IMR-90 (cell line): ENCODE results near the gene ARMC3. TPM values are rescaled to one million over a fixed set of nuclear protein-coding genes. Genes with fewer than 3 reads are reported as not detected.

ENCODE experiments used
- ATAC-seq: fragments of 200-7000 bp; cut with Tn5 transposase; 2 replicates; pipeline ENCODE4 v1.9.1; 2020; ENCODE audit warnings: low read depth, mild to moderate bottlenecking, moderate library complexity
- BruUV-seq: library from RNA; stranded (reverse); fragments of 400-500 nt; replicated peaks from 2 replicates; lab custom pipeline; 2021; lab: Mats Ljungman, UMichigan
- CTCF ChIA-PET: fragments of 300-600 bp; formaldehyde crosslinking; extraction: SDS; loops from one replicate; lab custom pipeline; 2021; ENCODE audit warnings: antibody characterized with exemption; lab: Yijun Ruan, JAX
- POLR2A ChIA-PET: fragments of 300-600 bp; sonication (Branson Sonifier 250); formaldehyde crosslinking; loops from one replicate; lab custom pipeline; 2022; ENCODE audit warnings: antibody characterized with exemption; ENCODE audit not compliant: unreplicated experiment; lab: Charles Lee
- DNase-seq: peaks from one replicate; pipeline ENCODE4 v3.0.0; 2013
- H2AFZ ChIP-seq: replicated peaks from 2 replicates; pipeline ENCODE3; 2013; ENCODE audit warnings: low read length, mild to moderate bottlenecking; ENCODE audit not compliant: poor library complexity
- H2AK5ac ChIP-seq: 2 replicates; pipeline ENCODE4 v1.6.1; 2013; ENCODE audit warnings: low read depth, low read length, inconsistent platforms
- H2AK9ac ChIP-seq: replicated peaks from 2 replicates; pipeline ENCODE3; 2013; ENCODE audit warnings: mild to moderate bottlenecking, low read depth, low read length, moderate library complexity; ENCODE audit not compliant: poor library complexity
- H2BK120ac ChIP-seq: 2 replicates; pipeline ENCODE4 v1.6.1; 2013; ENCODE audit warnings: low read depth, low read length, inconsistent platforms
- H2BK15ac ChIP-seq: 3 replicates; pipeline ENCODE4 v1.6.1; 2013; ENCODE audit warnings: low read depth, low read length, inconsistent platforms
- H2BK20ac ChIP-seq: 2 replicates; pipeline ENCODE4 v1.6.1; 2013; ENCODE audit warnings: low read depth, mild to moderate bottlenecking, inconsistent platforms, low read length, moderate library complexity
- H2BK5ac ChIP-seq: 2 replicates; pipeline ENCODE4 v1.6.1; 2013; ENCODE audit warnings: mild to moderate bottlenecking, low read depth, low read length, inconsistent platforms; ENCODE audit not compliant: poor library complexity, severe bottlenecking
- H3K14ac ChIP-seq: replicated peaks from 2 replicates; pipeline ENCODE4 v1.6.1; 2013; ENCODE audit warnings: low read depth, low read length, inconsistent platforms
- H3K18ac ChIP-seq: 2 replicates; pipeline ENCODE4 v1.6.1; 2013; ENCODE audit warnings: low read depth, low read length, control low read depth
- H3K23ac ChIP-seq: 2 replicates; pipeline ENCODE4 v1.6.1; 2013; ENCODE audit warnings: low read depth, low read length, inconsistent platforms
- H3K27ac ChIP-seq: 2 replicates; pipeline ENCODE4 v1.5.1; 2013; ENCODE audit warnings: mild to moderate bottlenecking, control low read depth, low read length; ENCODE audit not compliant: insufficient read depth
- H3K27me3 ChIP-seq: 2 replicates; pipeline ENCODE4 v1.6.1; 2013; ENCODE audit warnings: low read length; ENCODE audit not compliant: control insufficient read depth, insufficient read depth
- H3K36me3 ChIP-seq: 2 replicates; pipeline ENCODE4 v1.6.1; 2013; ENCODE audit warnings: low read length, mixed read lengths; ENCODE audit not compliant: control insufficient read depth, insufficient read depth
- H3K4ac ChIP-seq: 2 replicates; pipeline ENCODE4 v1.6.1; 2013; ENCODE audit warnings: low read depth, low read length, inconsistent platforms
- H3K4me1 ChIP-seq: 2 replicates; pipeline ENCODE4 v1.6.1; 2013; ENCODE audit warnings: low read length, mixed read lengths; ENCODE audit not compliant: control insufficient read depth, insufficient read depth
- H3K4me2 ChIP-seq: 2 replicates; pipeline ENCODE4 v1.6.1; 2013; ENCODE audit warnings: low read depth, mild to moderate bottlenecking, control low read depth, low read length, moderate library complexity
- H3K4me3 ChIP-seq: 2 replicates; pipeline ENCODE4 v1.5.1; 2013; ENCODE audit warnings: low read depth, mild to moderate bottlenecking, control low read depth, low read length, moderate library complexity; ENCODE audit not compliant: insufficient read depth
- H3K56ac ChIP-seq: 2 replicates; pipeline ENCODE4 v1.6.1; 2013; ENCODE audit warnings: low read length, inconsistent platforms; ENCODE audit not compliant: insufficient read depth; ENCODE audit errors: extremely low read depth
- H3K79me1 ChIP-seq, 2 experiments: 2 replicates each; pipeline ENCODE4 v1.6.1; 2013; ENCODE audit warnings: low read length in 2 of 2, inconsistent platforms in 1 of 2, low read depth in 1 of 2
- H3K9ac ChIP-seq: 2 replicates; pipeline ENCODE4 v1.6.1; 2013; ENCODE audit warnings: low read depth, low read length, control low read depth
- H3K9me1 ChIP-seq: 2 replicates; pipeline ENCODE4 v1.6.1; 2013; ENCODE audit warnings: low read length, inconsistent platforms; ENCODE audit not compliant: insufficient read depth
- H3K9me3 ChIP-seq: 2 replicates; pipeline ENCODE4 v1.6.1; 2013; ENCODE audit warnings: low read length; ENCODE audit not compliant: control insufficient read depth, insufficient read depth
- H4K20me1 ChIP-seq: 2 replicates; pipeline ENCODE4 v1.6.1; 2013; ENCODE audit warnings: low read length, inconsistent platforms; ENCODE audit not compliant: insufficient read depth
- H4K5ac ChIP-seq: 2 replicates; pipeline ENCODE4 v1.6.1; 2013; ENCODE audit warnings: mild to moderate bottlenecking, low read depth, low read length, control low read depth
- H4K8ac ChIP-seq, 2 experiments: 2 replicates each; pipeline ENCODE4 v1.6.1; 2013; ENCODE audit warnings: low read depth in 2 of 2, low read length in 2 of 2, control low read depth in 1 of 2, inconsistent platforms in 1 of 2
- H4K91ac ChIP-seq: 2 replicates; pipeline ENCODE4 v1.6.1; 2013; ENCODE audit warnings: low read depth, low read length, inconsistent platforms; ENCODE audit not compliant: insufficient read depth
- CTCF ChIP-seq: conservative IDR thresholded peaks from 2 replicates; pipeline ENCODE4 v1.5.1; 2012; ENCODE audit warnings: mild to moderate bottlenecking, low read depth, low read length, improper control_type of control experiment
- ELK1 ChIP-seq: fragments of 150-350 bp; IDR thresholded peaks from 2 replicates; pipeline ENCODE4 v1.6.1; 2016; ENCODE audit warnings: low read depth, mild to moderate bottlenecking, low read length, moderate library complexity, borderline replicate concordance
- MAZ ChIP-seq: IDR thresholded peaks from 2 replicates; pipeline ENCODE4 v1.6.1; 2012; ENCODE audit warnings: low read depth, mild to moderate bottlenecking, low read length, improper control_type of control experiment, moderate library complexity, borderline replicate concordance
- NFE2L2 ChIP-seq: fragments of 150-350 bp; IDR thresholded peaks from 2 replicates; pipeline ENCODE4 v1.6.1; 2016; ENCODE audit warnings: low read depth, mild to moderate bottlenecking, low read length
- RAD21 ChIP-seq: IDR thresholded peaks from 2 replicates; pipeline ENCODE4 v1.6.1; 2012; ENCODE audit warnings: low read length, improper control_type of control experiment
- RCOR1 ChIP-seq: IDR thresholded peaks from 2 replicates; pipeline ENCODE4 v1.6.1; 2012; ENCODE audit warnings: mild to moderate bottlenecking, low read length, improper control_type of control experiment; ENCODE audit not compliant: insufficient replicate concordance
- WGBS, 2 experiments: methylation state at CpG; one replicate each; pipeline versions ENCODE4 v1.1.5 to v1.1.7; 2013; ENCODE audit warnings: missing lambda C conversion rate in 2 of 2; ENCODE audit not compliant: insufficient read length in 1 of 2; ENCODE audit errors: extremely low coverage in 2 of 2; 5-methylcytosine and 5-hydroxymethylcytosine counted together
- dilution Hi-C: fragments of 300-500 bp; cut with HindIII; formaldehyde crosslinking; loops from one replicate; pipeline ENCODE4 v1.14.3; 2018; ENCODE audit warnings: low sequenced_read_pairs; ENCODE audit not compliant: unreplicated experiment
- in situ Hi-C: fragments of 300-500 bp; cut with MboI; formaldehyde crosslinking; loops from 3 replicates; pipeline ENCODE4 v1.14.3; 2019; ENCODE audit warnings: low sequenced_read_pairs, inconsistent platforms, mixed read lengths
- intact Hi-C: fragments of 100-400 bp; cut with micrococcal nuclease; formaldehyde crosslinking; loops from 2 replicates; pipeline ENCODE4 v1.10.0; 2022
- polyA plus RNA-seq, 3 experiments: library from polyadenylated mRNA; depleted of rRNA; stranded (reverse); fragments of >200 nt; gene quantifications; 2 replicates each; pipeline ENCODE4 v1.2.3, GENCODE V29; 2012; ENCODE audit warnings: low replicate concordance in 1 of 3
- total RNA-seq: library from RNA; depleted of rRNA; stranded (reverse); fragments of >200 nt; gene quantifications from 2 replicates; pipeline ENCODE4 v1.2.3, GENCODE V29; 2012

ARMC3 gene
- total and polyA plus RNA-seq, 2 of the 4 experiments (the other 2 are of a cell fraction) = not detected

- Histone ChIP-seq H3K14ac (no peak overlapping the region), H3K4ac (no peak overlapping the region), H3K9ac (no peak overlapping the region), H2BK15ac (no peak overlapping the region), H3K4me3 (no peak overlapping the region), H3K36me3 (no peaks in the 10 kb centered on the region), H4K8ac (no peak overlapping the region), H2AFZ (no peak overlapping the region), H2BK120ac (no peak overlapping the region), H3K4me2 (no peak overlapping the region), H4K91ac (no peak overlapping the region), H4K20me1 (no peaks in the 10 kb centered on the region), H3K9me1 (no peaks in the 10 kb centered on the region), H3K27me3 (peaks cover 8% of the 10 kb centered on the region), H2BK20ac (no peak overlapping the region), H3K4me1 (no peaks in the 10 kb centered on the region), H3K9me3 (no peaks in the 10 kb centered on the region), H2AK9ac (no peak overlapping the region), H3K56ac (0 out of 2 replicates have a peak overlapping the region, but pooled peaks have one; percentile 15), H4K5ac (no peak overlapping the region), H2AK5ac (no peak overlapping the region), H3K18ac (no peak overlapping the region), H3K23ac (no peak overlapping the region), H3K79me1 (no peaks in the 10 kb centered on the region), H2BK5ac (no peak overlapping the region), H3K27ac (no peak overlapping the region)
- in situ Hi-C loops = no loop called here
- ChIA-PET CTCF (interaction anchor here (0.8 kb wide), 1 partner anchor 17 kb away, joined by 3 read pairs; no protein-coding TSS in a partner anchor), POLR2A (no interaction called here)
- TF ChIP-seq MAZ = no peak
- no peak for TF ChIP-seq RCOR1
- no peak for TF ChIP-seq ELK1
- TF ChIP-seq CTCF = no peak
- no peak for TF ChIP-seq RAD21
- TF ChIP-seq NFE2L2 = no peak
- 34% methylated on average over 3 of the region's 4 CpGs; no CpG with 5 or more reads in 1 of the 2 experiments for WGBS, 2 experiments
- dilution Hi-C loops = no loop called here
- intact Hi-C loops = no loop called here
- ATAC-seq (no peak), DNase-seq (no peak)
- no TSS peak for BruUV-seq
Measured at GRCh38 chr10:23079700-23080099, 151.8 kb downstream of the ARMC3 start.
